Measurements from ENCODE around the gene AOC1.

- TF ChIP-seq CTCF (IDR thresholded peaks at IDR 0.05; ENCODE audit: poor library complexity, severe bottlenecking), result no peak
- no peak for TF ChIP-seq SMC3 (conservative IDR thresholded peaks at IDR 0.05; ENCODE audit: poor library complexity)
- no peak for TF ChIP-seq EZH2 (IDR thresholded peaks at IDR 0.05; ENCODE audit: borderline replicate concordance, insufficient read depth, low read length, poor library complexity, severe bottlenecking)
- TF ChIP-seq EP300 (conservative IDR thresholded peaks at IDR 0.05; ENCODE audit: poor library complexity, severe bottlenecking), result no peak
- TF ChIP-seq RAD21 (conservative IDR thresholded peaks at IDR 0.05), result no peak
These were observed 25.2 kb downstream of the AOC1 start for GRCh38 chr7:150877536-150877935.
